DMS153 treated with DMSO at 0.1 percent for 48 hours (cell line): ENCODE results near the gene PUDP.

Experiments
- DNase-seq: peaks from one replicate; lab custom pipeline; 2025; ENCODE audit not compliant: unreplicated experiment; lab: John Stamatoyannopoulos, UW

PUDP gene

GRCh38 chrX:7147413-7147977 is 458 bp downstream of the PUDP start, which contains the start of gene STS:
Gene STS, plus strand, starts transcription at chrX:7147712. Its CDS starts 105,488 bp downstream, at chrX:7253200.
- DNase-seq, result no peak

- no peak for DNase-seq
Observed at GRCh38 chrX:7146703-7147412, 1.1 kb downstream of the PUDP start.

- DNase-seq, result no peak
Observed at GRCh38 chrX:7146020-7146702, 1.8 kb downstream of the PUDP start.

- peak; percentile 36 for DNase-seq
Observed at GRCh38 chrX:7145454-7145853, 2.5 kb downstream of the PUDP start.

- DNase-seq, result no peak
Observed at GRCh38 chrX:7143941-7144525, 3.9 kb downstream of the PUDP start.

GRCh38 chrX:7143076-7143475 is 4.9 kb downstream of the PUDP start:
- DNase-seq, result no peak

- DNase-seq, result no peak
Observed at GRCh38 chrX:7139202-7140081, 8.5 kb downstream of the PUDP start.

- DNase-seq, result no peak
Observed at GRCh38 chrX:7134981-7135380, 13.0 kb downstream of the PUDP start.

GRCh38 chrX:7133050-7133440 is 14.9 kb downstream of the PUDP start:
- DNase-seq, result no peak

- DNase-seq, result peak; percentile 18
Observed at GRCh38 chrX:7132335-7133049, 15.5 kb downstream of the PUDP start.

- no peak for DNase-seq
Observed at GRCh38 chrX:7131621-7132020, 16.3 kb downstream of the PUDP start.

GRCh38 chrX:7127056-7127455 is 20.9 kb downstream of the PUDP start:
- DNase-seq, result no peak

- no peak for DNase-seq
Observed at GRCh38 chrX:7120878-7121219, 27.1 kb downstream of the PUDP start.

GRCh38 chrX:7119950-7120877 is 27.7 kb downstream of the PUDP start:
- DNase-seq, result peak; percentile 53

- no peak for DNase-seq
Observed at GRCh38 chrX:7117587-7117986, 30.4 kb downstream of the PUDP start.

- DNase-seq, result no peak
Observed at GRCh38 chrX:7116081-7116480, 31.9 kb downstream of the PUDP start.

- DNase-seq, result no peak
Observed at GRCh38 chrX:7115557-7115956, 32.4 kb downstream of the PUDP start.

GRCh38 chrX:7112071-7112470 is 35.9 kb downstream of the PUDP start:
- no peak for DNase-seq

- no peak for DNase-seq
Observed at GRCh38 chrX:7111518-7111917, 36.4 kb downstream of the PUDP start.
